ENCODE results near the gene DEPDC5.

The DEPDC5 gene

DNA sequence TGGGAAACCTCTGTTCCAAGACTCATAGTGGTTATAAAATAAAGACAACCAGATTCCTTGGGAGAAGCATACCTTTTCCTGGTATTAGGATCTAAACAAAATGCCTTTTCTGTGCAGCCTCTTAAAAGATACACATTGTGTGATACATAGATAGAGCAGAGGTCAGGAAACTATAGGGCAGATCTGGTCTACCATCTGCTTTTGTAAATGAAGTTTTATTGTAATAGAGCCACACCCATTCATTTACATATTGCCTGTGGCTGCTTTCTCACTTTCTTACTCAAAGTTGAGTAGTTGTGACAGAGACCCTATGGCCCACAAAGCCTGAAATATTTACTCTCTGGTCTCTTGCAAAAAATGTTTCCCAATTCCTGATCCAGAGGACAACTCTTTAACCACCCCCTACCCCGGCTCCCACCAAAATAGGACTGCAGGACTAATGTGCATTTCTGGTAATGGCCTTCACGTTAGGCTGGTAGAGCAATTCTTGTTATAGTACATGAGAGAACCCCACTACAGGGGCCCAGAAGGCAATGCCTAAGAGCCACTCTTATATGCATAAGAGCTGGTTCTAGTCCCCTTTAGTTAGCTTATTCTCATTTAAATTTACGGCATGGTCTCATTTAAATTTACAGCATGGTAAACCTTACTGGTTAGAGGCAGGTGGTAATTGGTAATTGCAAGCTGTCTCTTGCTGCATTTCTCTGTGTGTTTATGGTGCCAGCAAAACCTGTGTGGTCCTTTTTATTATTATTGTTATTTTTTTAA lies 113.8 kb downstream of the DEPDC5 start:
- no peak overlapping the region for H3K4me3 ChIP-seq (ENCODE audit: low read depth, low read length)
- DNase-seq (ENCODE audit: low read depth): no peak
- TF ChIP-seq, protein P1, sequence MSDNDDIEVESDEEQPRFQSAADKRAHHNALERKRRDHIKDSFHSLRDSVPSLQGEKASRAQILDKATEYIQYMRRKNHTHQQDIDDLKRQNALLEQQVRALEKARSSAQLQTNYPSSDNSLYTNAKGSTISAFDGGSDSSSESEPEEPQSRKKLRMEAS (IDR thresholded peaks at IDR 0.05; ENCODE audit: low read depth, low read length): no peak

GRCh38 chr22:31869739-31870138 lies 115.9 kb downstream of the DEPDC5 start:
- TF ChIP-seq POLR2A (IDR thresholded peaks at IDR 0.05; ENCODE audit: extremely low read depth, insufficient read length) (no peak), MYC (IDR thresholded peaks at IDR 0.05; ENCODE audit: low read depth, low read length) (no peak), CTCF (IDR thresholded peaks at IDR 0.05; ENCODE audit: low read depth, low read length) (no peak)
- TF ChIP-seq, protein P1 (IDR thresholded peaks at IDR 0.05; ENCODE audit: low read depth, low read length): no peak

DNA sequence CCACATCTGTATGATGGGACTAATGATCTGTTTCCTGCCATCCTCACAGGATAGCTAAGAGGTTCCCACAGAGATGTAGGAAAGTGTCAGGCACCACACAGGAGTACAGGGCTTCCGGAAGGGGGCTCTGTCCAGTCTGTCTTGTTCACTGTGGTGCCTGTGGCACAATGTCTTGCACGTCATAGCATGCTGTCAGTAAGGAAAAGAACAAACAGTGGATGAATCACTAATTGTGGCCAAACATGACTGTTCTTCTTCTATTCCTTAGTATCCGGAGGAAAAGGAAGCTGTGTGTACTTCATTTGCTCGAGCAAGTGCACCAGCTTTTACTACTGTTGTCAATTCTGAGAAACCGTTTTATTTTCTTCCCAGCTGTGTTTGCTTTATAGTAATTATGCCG lies 117.1 kb downstream of the DEPDC5 start:
- TF ChIP-seq, protein P1 (IDR thresholded peaks at IDR 0.05; ENCODE audit: low read depth, low read length): no peak
- TF ChIP-seq POLR2A (IDR thresholded peaks at IDR 0.05; ENCODE audit: extremely low read depth, insufficient read length) (no peak), CTCF (IDR thresholded peaks at IDR 0.05; ENCODE audit: low read depth, low read length) (no peak), MYC (IDR thresholded peaks at IDR 0.05; ENCODE audit: low read depth, low read length) (no peak)
- no peak overlapping the region for H3K4me3 ChIP-seq (ENCODE audit: low read depth, low read length)
- DNase-seq (ENCODE audit: low read depth): no peak

More at GRCh38 chr22:31869739-31870138, 115.9 kb downstream of the DEPDC5 start:
- H3K4me3 ChIP-seq (ENCODE audit: low read depth, low read length): no peak overlapping the region
- no peak for DNase-seq (ENCODE audit: low read depth)

DNA sequence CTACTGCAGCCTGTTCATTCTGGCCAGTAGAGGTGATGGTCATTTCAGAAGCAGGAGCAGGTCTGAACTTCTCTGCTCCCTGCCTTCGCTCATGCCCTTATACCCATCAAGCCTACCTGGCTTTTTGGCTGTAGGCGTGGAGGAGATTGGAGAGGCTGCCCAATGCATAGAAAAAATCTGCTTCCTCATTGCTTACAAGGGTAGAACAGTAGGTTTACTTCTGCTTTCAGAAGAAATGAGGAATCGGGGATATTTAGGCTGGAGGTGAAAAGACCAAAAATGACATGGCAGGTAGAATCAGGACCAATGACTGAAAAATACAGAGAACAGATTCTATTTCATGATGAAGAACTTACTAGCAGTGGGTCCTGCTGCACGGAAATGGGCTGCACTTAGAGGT lies 117.7 kb downstream of the DEPDC5 start:
- no peak for TF ChIP-seq CTCF (IDR thresholded peaks at IDR 0.05; ENCODE audit: low read depth, low read length)
- TF ChIP-seq MYC (IDR thresholded peaks at IDR 0.05; ENCODE audit: low read depth, low read length): no peak
- TF ChIP-seq, protein P1 (IDR thresholded peaks at IDR 0.05; ENCODE audit: low read depth, low read length): no peak
- no peak for TF ChIP-seq POLR2A (IDR thresholded peaks at IDR 0.05; ENCODE audit: extremely low read depth, insufficient read length)
- DNase-seq (ENCODE audit: low read depth): no peak
- H3K4me3 ChIP-seq (ENCODE audit: low read depth, low read length): no peak overlapping the region

DNA sequence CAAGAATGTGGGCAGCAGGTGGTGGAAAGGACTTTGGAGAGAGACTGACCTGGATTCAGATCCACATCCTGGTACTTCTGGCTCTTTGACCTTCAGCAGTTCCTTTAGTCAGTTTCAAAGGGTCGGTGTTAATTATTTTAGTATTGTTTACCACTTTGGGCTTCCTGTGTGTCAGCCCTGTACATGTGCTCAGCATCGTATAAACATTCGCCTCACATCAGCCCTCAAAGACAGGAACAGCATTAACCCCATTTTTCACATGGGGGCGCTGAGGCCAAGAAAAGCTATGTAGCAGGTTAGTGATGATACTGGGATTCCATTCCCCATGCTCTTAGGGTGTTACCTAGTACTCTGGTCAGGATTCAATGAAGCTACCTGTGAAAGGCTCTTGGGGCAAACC lies 118.4 kb downstream of the DEPDC5 start:
- H3K4me3 ChIP-seq (ENCODE audit: low read depth, low read length): no peak overlapping the region
- TF ChIP-seq POLR2A (IDR thresholded peaks at IDR 0.05; ENCODE audit: extremely low read depth, insufficient read length) (no peak), CTCF (IDR thresholded peaks at IDR 0.05; ENCODE audit: low read depth, low read length) (peak; percentile 4)
- DNase-seq (ENCODE audit: low read depth): peak; percentile 20

- no peak for DNase-seq (ENCODE audit: low read depth)
- no peak overlapping the region for H3K4me3 ChIP-seq (ENCODE audit: low read depth, low read length)
- TF ChIP-seq POLR2A (IDR thresholded peaks at IDR 0.05; ENCODE audit: extremely low read depth, insufficient read length): no peak
- TF ChIP-seq, protein P1 (IDR thresholded peaks at IDR 0.05; ENCODE audit: low read depth, low read length): no peak
- TF ChIP-seq CTCF (IDR thresholded peaks at IDR 0.05; ENCODE audit: low read depth, low read length): no peak
- no peak for TF ChIP-seq MYC (IDR thresholded peaks at IDR 0.05; ENCODE audit: low read depth, low read length)
These were observed 121.0 kb downstream of the DEPDC5 start for GRCh38 chr22:31874821-31875220.

Data from NB4 (cell line).